Body of pancreas (tissue), 4 donors: ENCODE data around the gene GPR18.

ENCODE experiments used
- CTCF ChIP-seq, 7 experiments: fragments of 450-650 bp in 4 of 7; fragments of 200-600 bp in 3 of 7; sonication (generic) in 3 of 7; IDR thresholded peaks; one replicate each; pipeline ENCODE4 v1.5.1; 2016 to 2019; ENCODE audit warnings: antibody characterized with exemption in 7 of 7
- POLR2A ChIP-seq, 3 donors: fragments of 450-650 bp; IDR thresholded peaks; one replicate each; pipeline ENCODE4 v1.6.1; 2016; ENCODE audit warnings: antibody characterized with exemption in 3 of 3, mild to moderate bottlenecking in 2 of 3

- no peak for TF ChIP-seq CTCF (IDR thresholded peaks at IDR 0.05)
- TF ChIP-seq POLR2A (IDR thresholded peaks at IDR 0.05), result no peak
Observed at GRCh38 chr13:99285432-99286182, 27.4 kb upstream of the GPR18 start.
